ENCODE results near the gene MAML2.

- no peak for TF ChIP-seq CTCF (IDR thresholded peaks at IDR 0.05; ENCODE audit: poor library complexity)
- TF ChIP-seq EZH2 (IDR thresholded peaks at IDR 0.05; ENCODE audit: borderline replicate concordance) = no peak
- TF ChIP-seq EZH2phosphoT487 (IDR thresholded peaks at IDR 0.05; ENCODE audit: low read depth, severe bottlenecking, unreplicated experiment) = no peak
Observed at GRCh38 chr11:96094156-96094555, 248.8 kb downstream of the MAML2 start.

Data from hepatocyte (in vitro differentiated cells).